CD4-positive, alpha-beta T cell (primary cell): Measurements from ENCODE around the gene AFDN. TPM values are rescaled to one million over a fixed set of nuclear protein-coding genes. Genes with fewer than 3 reads are reported as not detected.

ENCODE experiments used
- ATAC-seq: fragments of 200-7000 bp; cut with Tn5 transposase; one replicate; pipeline ENCODE4 v1.10.0; 2022; ENCODE audit warnings: mild to moderate bottlenecking; ENCODE audit not compliant: poor library complexity
- CTCF ChIA-PET: fragments of 350-600 bp; sonication (Branson Sonifier 250); formaldehyde crosslinking; loops from one replicate; lab custom pipeline; 2021; ENCODE audit warnings: antibody characterized with exemption, inconsistent platforms; lab: Charles Lee
- POLR2A ChIA-PET: fragments of 350-600 bp; sonication (Branson Sonifier 250); formaldehyde crosslinking; loops from one replicate; lab custom pipeline; 2021; ENCODE audit warnings: antibody characterized with exemption, inconsistent platforms; lab: Charles Lee
- DNase-seq, 14 experiments: peaks; one replicate each; pipeline ENCODE4 v3.0.0-alpha.2; 2013 to 2020; ENCODE audit warnings: mixed read lengths in 2 of 14
- H3K27ac ChIP-seq, 2 donors: one replicate each; pipeline versions ENCODE4 v1.5.1 to v1.7.0; 2013; ENCODE audit warnings: low read length in 2 of 2, low read depth in 1 of 2, mild to moderate bottlenecking in 1 of 2
- H3K27me3 ChIP-seq, 2 experiments: 1 replicate in 1 of 2; 2 replicates in 1 of 2; pipeline versions ENCODE4 v1.6.1 to v1.7.0; 2013; ENCODE audit warnings: low read length in 2 of 2, control low read depth in 1 of 2, mild to moderate bottlenecking in 1 of 2, moderate library complexity in 1 of 2; ENCODE audit not compliant: insufficient read depth in 2 of 2, control insufficient read depth in 1 of 2
- H3K36me3 ChIP-seq: one replicate; pipeline ENCODE4 v1.6.1; 2013; ENCODE audit warnings: low read length, control low read depth; ENCODE audit not compliant: insufficient read depth
- H3K4me1 ChIP-seq: one replicate; pipeline ENCODE4 v1.6.1; 2013; ENCODE audit warnings: low read length, control low read depth; ENCODE audit not compliant: insufficient read depth
- H3K4me3 ChIP-seq: one replicate; pipeline ENCODE4 v1.5.1; 2013; ENCODE audit warnings: mild to moderate bottlenecking, low read length, moderate library complexity
- H3K9me3 ChIP-seq, 2 experiments: 1 replicate in 1 of 2; 2 replicates in 1 of 2; pipeline versions ENCODE4 v1.6.1 to v1.7.0; 2013; ENCODE audit warnings: low read length in 2 of 2, mild to moderate bottlenecking in 2 of 2, control low read depth in 1 of 2, moderate library complexity in 1 of 2; ENCODE audit not compliant: control insufficient read depth in 1 of 2, insufficient read depth in 1 of 2
- H3K27ac Mint-ChIP-seq: one replicate; pipeline ENCODE4 v1.8.0; 2020; ENCODE audit warnings: mixed read lengths
- H3K27me3 Mint-ChIP-seq: one replicate; pipeline ENCODE4 v1.8.0; 2021; ENCODE audit warnings: mixed read lengths
- H3K36me3 Mint-ChIP-seq: one replicate; pipeline ENCODE4 v1.8.0; 2021; ENCODE audit warnings: low read depth, mixed read lengths
- H3K4me1 Mint-ChIP-seq: one replicate; pipeline ENCODE4 v1.8.0; 2021; ENCODE audit warnings: low read depth, mixed read lengths
- H3K4me3 Mint-ChIP-seq: one replicate; pipeline ENCODE4 v1.8.0; 2020; ENCODE audit warnings: mild to moderate bottlenecking, mixed read lengths
- H3K9me3 Mint-ChIP-seq: one replicate; pipeline ENCODE4 v1.8.0; 2020; ENCODE audit warnings: mixed read lengths
- intact Hi-C, 2 experiments: fragments of 100-400 bp; cut with DNase I in 1 of 2; cut with micrococcal nuclease in 1 of 2; formaldehyde crosslinking; loops; one replicate each; pipeline versions ENCODE4 v1.15.1 to v1.9.0; 2023 to 2025; cut with DNase I, micrococcal nuclease
- total RNA-seq, 174 experiments: library from RNA in 2 of 174; stranded (reverse) in 2 of 174; gene quantifications; one replicate each; pipeline ENCODE4 v1.2.3 and lab custom pipeline; 2021 to 2026
- TF ChIP-seq, protein P1 (sequence below): fragments of 200-600 bp; IDR thresholded peaks from one replicate; pipeline ENCODE4 v1.8.0; 2022; ENCODE audit warnings: antibody characterized with exemption, mild to moderate bottlenecking

AFDN gene
- total RNA-seq, 2 experiments from 2014 or later = 9.1 to 10.2 TPM

DNA sequence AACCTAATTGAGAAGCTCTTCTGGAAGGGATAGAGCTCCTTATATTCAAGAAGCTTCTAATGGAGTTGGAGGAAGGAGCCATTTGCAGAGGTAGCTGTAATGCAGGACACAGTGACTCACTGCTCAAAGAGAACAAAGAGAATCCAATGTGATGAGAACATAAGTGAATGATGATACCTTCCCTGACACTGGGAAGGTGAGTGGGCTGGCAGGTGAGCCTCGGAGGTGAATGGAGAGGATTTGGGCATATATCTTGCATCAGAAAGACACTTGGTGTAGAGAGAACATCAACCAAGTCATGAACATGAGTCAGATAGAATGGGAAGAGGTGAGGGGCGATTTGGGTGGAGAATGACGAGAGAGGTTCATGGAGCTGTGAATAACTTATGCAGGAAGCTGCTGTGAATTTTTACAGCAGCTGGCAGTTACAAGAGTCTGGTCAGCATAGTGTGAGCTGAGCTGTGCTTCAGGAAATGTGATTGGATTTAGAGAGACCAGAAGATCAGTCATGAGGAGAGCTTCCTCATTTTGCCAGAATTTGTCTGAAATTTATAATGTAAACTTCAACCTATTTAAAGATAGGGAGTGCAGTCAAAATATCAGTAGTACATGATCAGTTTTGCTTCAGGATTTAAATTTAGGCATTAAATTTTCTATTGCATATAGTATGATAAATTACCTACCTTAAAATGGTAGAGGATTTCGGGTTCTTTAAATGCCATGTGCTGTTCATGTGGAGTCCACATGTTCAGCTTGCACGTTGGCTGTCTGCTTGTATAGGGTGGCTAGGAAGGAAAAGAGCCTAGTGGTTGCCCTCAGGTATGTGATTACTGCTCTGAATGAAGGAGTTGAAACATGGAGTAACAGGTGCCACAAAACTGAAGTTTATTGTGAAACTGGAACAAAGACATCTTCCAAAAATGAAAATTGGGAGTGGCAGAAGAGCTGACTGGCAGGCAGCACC is 111.5 kb downstream of the AFDN start:
- H3K27ac ChIP-seq = no peak overlapping the region
- CTCF ChIA-PET = no interaction called here

DNA sequence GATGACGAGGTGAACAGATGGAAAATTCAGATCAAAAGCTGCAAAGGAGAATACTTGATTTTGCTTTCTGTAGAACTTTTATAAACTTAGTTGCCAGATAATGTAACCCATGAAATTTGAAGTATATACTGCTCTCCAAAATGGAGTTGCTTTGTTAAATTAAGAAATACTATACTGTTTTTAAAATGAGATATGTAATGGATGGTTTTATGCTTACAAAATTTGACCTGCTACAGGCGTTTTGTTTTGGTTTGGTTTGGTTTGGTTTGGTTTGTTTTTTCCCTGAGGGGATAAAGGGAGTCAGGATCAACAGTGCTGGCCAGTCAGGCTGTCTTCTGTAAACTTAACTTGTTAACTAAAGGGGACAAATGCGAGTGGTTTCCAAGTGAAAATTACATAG is 115.1 kb downstream of the AFDN start:
- POLR2A ChIA-PET = no interaction called here
- peaks cover 10% of the 10 kb centered on the region for H3K27me3 Mint-ChIP-seq
- H3K36me3 Mint-ChIP-seq = no peaks in the 10 kb centered on the region
- no peak for ATAC-seq
- H3K4me3 ChIP-seq = no peak overlapping the region
- no peak overlapping the region for H3K4me3 Mint-ChIP-seq
- TF ChIP-seq, protein P1, sequence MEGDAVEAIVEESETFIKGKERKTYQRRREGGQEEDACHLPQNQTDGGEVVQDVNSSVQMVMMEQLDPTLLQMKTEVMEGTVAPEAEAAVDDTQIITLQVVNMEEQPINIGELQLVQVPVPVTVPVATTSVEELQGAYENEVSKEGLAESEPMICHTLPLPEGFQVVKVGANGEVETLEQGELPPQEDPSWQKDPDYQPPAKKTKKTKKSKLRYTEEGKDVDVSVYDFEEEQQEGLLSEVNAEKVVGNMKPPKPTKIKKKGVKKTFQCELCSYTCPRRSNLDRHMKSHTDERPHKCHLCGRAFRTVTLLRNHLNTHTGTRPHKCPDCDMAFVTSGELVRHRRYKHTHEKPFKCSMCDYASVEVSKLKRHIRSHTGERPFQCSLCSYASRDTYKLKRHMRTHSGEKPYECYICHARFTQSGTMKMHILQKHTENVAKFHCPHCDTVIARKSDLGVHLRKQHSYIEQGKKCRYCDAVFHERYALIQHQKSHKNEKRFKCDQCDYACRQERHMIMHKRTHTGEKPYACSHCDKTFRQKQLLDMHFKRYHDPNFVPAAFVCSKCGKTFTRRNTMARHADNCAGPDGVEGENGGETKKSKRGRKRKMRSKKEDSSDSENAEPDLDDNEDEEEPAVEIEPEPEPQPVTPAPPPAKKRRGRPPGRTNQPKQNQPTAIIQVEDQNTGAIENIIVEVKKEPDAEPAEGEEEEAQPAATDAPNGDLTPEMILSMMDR = no peak
- H3K27ac Mint-ChIP-seq = no peak overlapping the region
- peaks cover 4% of the 10 kb centered on the region for H3K36me3 ChIP-seq
- no peak overlapping the region for H3K27ac ChIP-seq
- DNase-seq = no peak
- CTCF ChIA-PET = no interaction called here
- H3K4me1 ChIP-seq = no peaks in the 10 kb centered on the region
- H3K9me3 Mint-ChIP-seq = no peaks in the 10 kb centered on the region
- intact Hi-C loops = no loop called here
- no peaks in the 10 kb centered on the region for H3K27me3 ChIP-seq
- H3K9me3 ChIP-seq = no peaks in the 10 kb centered on the region
- no peaks in the 10 kb centered on the region for H3K4me1 Mint-ChIP-seq

More for the DNA sequence above, 111.5 kb downstream of the AFDN start:
- Mint-ChIP-seq H3K27ac (no peak overlapping the region), H3K4me3 (no peak overlapping the region), H3K36me3 (no peaks in the 10 kb centered on the region), H3K4me1 (no peaks in the 10 kb centered on the region), H3K27me3 (peaks cover 10% of the 10 kb centered on the region), H3K9me3 (no peaks in the 10 kb centered on the region)
- no peak for ATAC-seq
- intact Hi-C loops = no loop called here
- Histone ChIP-seq H3K4me1 (no peaks in the 10 kb centered on the region), H3K36me3 (no peaks in the 10 kb centered on the region), H3K4me3 (no peak overlapping the region), H3K9me3 (no peaks in the 10 kb centered on the region), H3K27me3 (no peaks in the 10 kb centered on the region)
- POLR2A ChIA-PET = no interaction called here
- DNase-seq = no peak
- TF ChIP-seq, protein P1 = no peak

DNA sequence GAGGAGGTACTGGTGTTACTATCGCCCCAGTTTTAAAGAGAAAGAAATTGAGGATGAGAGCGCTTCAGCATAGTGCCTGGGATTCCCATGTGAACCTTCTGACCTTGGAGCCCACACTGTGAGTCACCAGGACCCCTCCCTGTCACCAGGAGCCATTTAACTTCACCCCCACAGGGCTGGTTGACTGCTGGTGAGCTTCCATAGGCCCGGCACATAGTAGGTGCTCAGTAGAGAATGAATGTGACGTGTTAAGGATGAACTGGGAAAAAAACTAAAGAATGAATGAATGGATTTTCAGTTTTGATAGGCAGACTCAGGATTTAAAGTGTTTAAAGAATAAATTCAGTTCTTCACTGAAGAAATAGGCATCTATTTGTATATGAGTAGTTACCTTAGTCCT is 117.4 kb downstream of the AFDN start:
- H3K4me1 Mint-ChIP-seq = no peaks in the 10 kb centered on the region
- DNase-seq = no peak
- no peaks in the 10 kb centered on the region for H3K36me3 Mint-ChIP-seq

More for the DNA sequence above, 117.4 kb downstream of the AFDN start:
- intact Hi-C loops = no loop called here
- no peak overlapping the region for H3K27ac Mint-ChIP-seq
- TF ChIP-seq, protein P1 = no peak
- Histone ChIP-seq H3K9me3 (no peaks in the 10 kb centered on the region), H3K4me1 (no peaks in the 10 kb centered on the region), H3K4me3 (no peak overlapping the region), H3K27ac (no peak overlapping the region), H3K36me3 (peaks cover 4% of the 10 kb centered on the region), H3K27me3 (no peaks in the 10 kb centered on the region)
- no peaks in the 10 kb centered on the region for H3K9me3 Mint-ChIP-seq
- no peaks in the 10 kb centered on the region for H3K27me3 Mint-ChIP-seq
- no peak for ATAC-seq
- ChIA-PET POLR2A (no interaction called here), CTCF (no interaction called here)
- no peak overlapping the region for H3K4me3 Mint-ChIP-seq
